H9 (cell line): ENCODE results near the gene NCAM2. TPM values are rescaled to one million over a fixed set of nuclear protein-coding genes. Genes with fewer than 3 reads are reported as not detected.

ENCODE experiments used
- DNase-seq: peaks from one replicate; pipeline ENCODE4 v3.0.0-alpha.2; 2017
- H2AFZ ChIP-seq: one replicate; pipeline ENCODE4 v1.6.1; 2013; ENCODE audit warnings: mild to moderate bottlenecking, low read length, control low read depth, moderate library complexity
- H2AK5ac ChIP-seq: 2 replicates; pipeline ENCODE4 v1.6.1; 2013; ENCODE audit warnings: low read length, control low read depth, mixed read lengths; ENCODE audit not compliant: insufficient read length
- H2BK120ac ChIP-seq: one replicate; pipeline ENCODE4 v1.6.1; 2013; ENCODE audit warnings: low read depth, mild to moderate bottlenecking, low read length, control low read depth, inconsistent platforms; ENCODE audit not compliant: poor library complexity, severe bottlenecking
- H2BK12ac ChIP-seq: 2 replicates; pipeline ENCODE4 v1.6.1; 2013; ENCODE audit warnings: low read length, control low read depth, mixed read lengths, low read depth; ENCODE audit not compliant: insufficient read length
- H2BK15ac ChIP-seq: 2 replicates; pipeline ENCODE4 v1.6.1; 2013; ENCODE audit warnings: low read depth, low read length, control low read depth
- H2BK20ac ChIP-seq: one replicate; pipeline ENCODE4 v1.6.1; 2013; ENCODE audit warnings: low read depth, mild to moderate bottlenecking, low read length, control low read depth, inconsistent platforms; ENCODE audit not compliant: poor library complexity, severe bottlenecking
- H2BK5ac ChIP-seq: 2 replicates; pipeline ENCODE4 v1.6.1; 2013; ENCODE audit warnings: low read length, control low read depth, mixed read lengths; ENCODE audit not compliant: insufficient read length
- H3K14ac ChIP-seq: 2 replicates; pipeline ENCODE4 v1.6.1; 2013; ENCODE audit warnings: low read length, control low read depth; ENCODE audit not compliant: insufficient read depth
- H3K18ac ChIP-seq: 2 replicates; pipeline ENCODE4 v1.6.1; 2013; ENCODE audit warnings: low read depth, mild to moderate bottlenecking, mixed read lengths, low read length, control low read depth; ENCODE audit not compliant: insufficient read length
- H3K23ac ChIP-seq: 2 replicates; pipeline ENCODE4 v1.6.1; 2013; ENCODE audit warnings: low read length, control low read depth, mixed read lengths, low read depth; ENCODE audit not compliant: insufficient read length
- H3K23me2 ChIP-seq: 2 replicates; pipeline ENCODE4 v1.6.1; 2013; ENCODE audit warnings: low read depth, mild to moderate bottlenecking, mixed read lengths, low read length, control low read depth; ENCODE audit not compliant: insufficient read length, poor library complexity, severe bottlenecking
- H3K27ac ChIP-seq: 2 replicates; pipeline ENCODE4 v1.5.1; 2013; ENCODE audit warnings: low read length, control low read depth, mixed read lengths, low read depth; ENCODE audit not compliant: insufficient read length
- H3K27me3 ChIP-seq: 2 replicates; pipeline ENCODE4 v1.6.1; 2013; ENCODE audit warnings: low read length, control low read depth, inconsistent platforms; ENCODE audit not compliant: insufficient read depth
- H3K4ac ChIP-seq: 2 replicates; pipeline ENCODE4 v1.6.1; 2013; ENCODE audit warnings: low read depth, mild to moderate bottlenecking, control low read depth, inconsistent platforms, low read length, moderate library complexity
- H3K4me1 ChIP-seq: 2 replicates; pipeline ENCODE4 v1.6.1; 2013; ENCODE audit warnings: low read length, control low read depth, inconsistent platforms; ENCODE audit not compliant: insufficient read depth
- H3K4me2 ChIP-seq: 2 replicates; pipeline ENCODE4 v1.6.1; 2013; ENCODE audit warnings: low read length, control low read depth, mixed read lengths; ENCODE audit not compliant: insufficient read length, insufficient read depth
- H3K56ac ChIP-seq: 2 replicates; pipeline ENCODE4 v1.6.1; 2013; ENCODE audit warnings: low read depth, mild to moderate bottlenecking, mixed read lengths, low read length, control low read depth; ENCODE audit not compliant: insufficient read length
- H3K79me1 ChIP-seq: 2 replicates; pipeline ENCODE4 v1.6.1; 2013; ENCODE audit warnings: low read depth, mild to moderate bottlenecking, moderate library complexity, low read length, control low read depth, inconsistent platforms; ENCODE audit not compliant: insufficient read depth, poor library complexity, severe bottlenecking
- H3K79me2 ChIP-seq: 2 replicates; pipeline ENCODE4 v1.6.1; 2013; ENCODE audit warnings: low read length, control low read depth, inconsistent platforms; ENCODE audit not compliant: insufficient read depth
- H3K9ac ChIP-seq: 2 replicates; pipeline ENCODE4 v1.6.1; 2013; ENCODE audit warnings: low read length, control low read depth, mixed read lengths; ENCODE audit not compliant: insufficient read length; ENCODE audit errors: extremely low read depth
- H3K9me3 ChIP-seq: one replicate; pipeline ENCODE4 v1.6.1; 2013; ENCODE audit warnings: low read depth, low read length, inconsistent platforms; ENCODE audit not compliant: control insufficient read depth
- H3T11ph ChIP-seq: one replicate; pipeline ENCODE4 v1.6.1; 2013; ENCODE audit warnings: mild to moderate bottlenecking, low read length, control low read depth, inconsistent platforms
- H4K20me1 ChIP-seq: one replicate; pipeline ENCODE4 v1.6.1; 2013; ENCODE audit not compliant: control insufficient read depth, insufficient read length, insufficient read depth
- H4K5ac ChIP-seq: 2 replicates; pipeline ENCODE4 v1.6.1; 2013; ENCODE audit warnings: low read depth, mild to moderate bottlenecking, mixed read lengths, low read length, control low read depth; ENCODE audit not compliant: insufficient read length
- H4K8ac ChIP-seq: replicated peaks from 2 replicates; pipeline ENCODE4 v1.6.1; 2013; ENCODE audit warnings: low read length, control low read depth, mixed read lengths, low read depth; ENCODE audit not compliant: insufficient read length
- H4K91ac ChIP-seq: 2 replicates; pipeline ENCODE4 v1.6.1; 2013; ENCODE audit warnings: low read depth, mild to moderate bottlenecking, moderate library complexity, mixed read lengths, low read length, control low read depth; ENCODE audit not compliant: insufficient read length
- H3K27ac Mint-ChIP-seq, 3 experiments: 2 replicates in 2 of 3; 3 replicates in 1 of 3; pipeline ENCODE4 v1.8.0; 2020 to 2021; ENCODE audit warnings: mixed read lengths in 3 of 3, mild to moderate bottlenecking in 1 of 3, moderate library complexity in 1 of 3
- H3K27me3 Mint-ChIP-seq: 2 replicates; pipeline ENCODE4 v1.8.0; 2021; ENCODE audit warnings: low read depth, mild to moderate bottlenecking, moderate library complexity, mixed read lengths
- H3K36me3 Mint-ChIP-seq, 3 experiments: 2 replicates in 2 of 3; 3 replicates in 1 of 3; pipeline ENCODE4 v1.8.0; 2020 to 2021; ENCODE audit warnings: low read depth in 3 of 3, mixed read lengths in 3 of 3; ENCODE audit not compliant: insufficient read depth in 1 of 3
- H3K4me1 Mint-ChIP-seq, 2 experiments: 2 replicates each; pipeline ENCODE4 v1.8.0; 2020; ENCODE audit warnings: mixed read lengths in 2 of 2
- H3K4me3 Mint-ChIP-seq, 2 experiments: 2 replicates in 1 of 2; 3 replicates in 1 of 2; pipeline ENCODE4 v1.8.0; 2020 to 2021; ENCODE audit warnings: mild to moderate bottlenecking in 2 of 2, mixed read lengths in 2 of 2, moderate library complexity in 1 of 2
- H3K9me3 Mint-ChIP-seq, 2 experiments: 2 replicates in 1 of 2; 3 replicates in 1 of 2; pipeline ENCODE4 v1.8.0; 2020; ENCODE audit warnings: mild to moderate bottlenecking in 2 of 2, mixed read lengths in 2 of 2, moderate library complexity in 1 of 2
- CTCF ChIP-seq: fragments of 200-600 bp; sonication (generic); conservative IDR thresholded peaks from 3 replicates; pipeline ENCODE4 v1.8.0; 2021; ENCODE audit warnings: antibody characterized with exemption, mild to moderate bottlenecking
- WGBS: extraction: QIAGEN DNeasy Blood & Tissue Kit; methylation state at CpG from one replicate; pipeline ENCODE4 v1.1.7; 2013; ENCODE audit warnings: missing lambda C conversion rate, low lambda C conversion rate, mixed read lengths; ENCODE audit not compliant: insufficient read length; ENCODE audit errors: extremely low coverage; 5-methylcytosine and 5-hydroxymethylcytosine counted together
- total RNA-seq: library from RNA; stranded (reverse); gene quantifications from 2 replicates; pipeline ENCODE4 v1.2.1, GENCODE V29; 2021

Gene NCAM2
- total RNA-seq, 1 experiment from 2014 or later, result 2.2 TPM

DNA sequence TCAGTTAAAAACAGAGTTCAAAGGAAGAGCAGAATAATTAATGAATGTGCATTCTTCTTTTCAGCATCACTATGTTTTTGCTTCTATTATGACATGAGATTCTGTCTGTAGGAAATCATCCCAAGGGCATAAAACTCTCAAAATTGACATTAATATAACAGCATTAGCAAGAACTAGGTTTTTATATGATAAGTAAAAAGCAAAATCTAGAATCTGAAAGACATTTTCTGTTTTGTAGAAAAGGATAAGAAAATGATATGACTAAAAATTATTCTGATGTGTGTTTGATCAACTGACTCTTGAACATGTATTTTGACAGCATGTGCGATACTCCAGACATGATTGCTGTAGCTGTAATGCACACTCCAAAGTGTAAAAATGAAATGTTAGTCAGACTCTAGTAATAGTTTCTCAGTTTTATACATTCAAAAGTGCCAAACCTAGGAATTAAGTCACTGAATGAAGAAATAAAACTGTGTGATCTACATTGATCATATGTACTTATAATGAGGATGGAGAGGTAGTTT, 197.3 kb downstream of the NCAM2 start:
- no peak overlapping the region for H3K4me2 ChIP-seq
- no peak overlapping the region for H3K23ac ChIP-seq
- WGBS, result no CpG with 5 or more reads among the region's 1 CpG
- no peak overlapping the region for H3K4me3 Mint-ChIP-seq
- no peak overlapping the region for H4K8ac ChIP-seq
- H3K9me3 ChIP-seq, result no peaks in the 10 kb centered on the region
- H4K20me1 ChIP-seq, result no peaks in the 10 kb centered on the region
- DNase-seq, result no peak
- no peak overlapping the region for H3K4ac ChIP-seq
- peaks cover 2% of the 10 kb centered on the region; the same call in 1 of the 2 replicates for H3K27me3 Mint-ChIP-seq
- H3K27me3 ChIP-seq, result no peaks in the 10 kb centered on the region
- H3K23me2 ChIP-seq, result no peaks in the 10 kb centered on the region
- H4K91ac ChIP-seq, result no peak overlapping the region
- no peaks in the 10 kb centered on the region for H3K79me2 ChIP-seq
- H3K4me1 Mint-ChIP-seq, result no peaks in the 10 kb centered on the region
- H2BK5ac ChIP-seq, result no peak overlapping the region
- H3T11ph ChIP-seq, result no peak overlapping the region
- H2AFZ ChIP-seq, result no peak overlapping the region
- no peak overlapping the region for H4K5ac ChIP-seq
- no peak overlapping the region for H3K27ac ChIP-seq
- no peaks in the 10 kb centered on the region for H3K4me1 ChIP-seq
- H2BK15ac ChIP-seq, result no peak overlapping the region
- no peak overlapping the region for H3K56ac ChIP-seq
- H3K27ac Mint-ChIP-seq, result no peak overlapping the region
- H2BK120ac ChIP-seq, result no peak overlapping the region
- no peak overlapping the region for H3K14ac ChIP-seq
- H3K9ac ChIP-seq, result no peak overlapping the region
- H2AK5ac ChIP-seq, result no peak overlapping the region
- no peaks in the 10 kb centered on the region for H3K79me1 ChIP-seq
- no peak overlapping the region for H2BK20ac ChIP-seq
- no peak overlapping the region for H3K18ac ChIP-seq
- no peaks in the 10 kb centered on the region for H3K9me3 Mint-ChIP-seq
- no peak overlapping the region for H2BK12ac ChIP-seq
- no peaks in the 10 kb centered on the region for H3K36me3 Mint-ChIP-seq
- no peak for TF ChIP-seq CTCF
